Measurements from ENCODE around the gene ELAC2. TPM values are rescaled to one million over a fixed set of nuclear protein-coding genes. Genes with fewer than 3 reads are reported as not detected.
"Not testable (repeated sequence)": the region's sequence is repeated elsewhere in the genome, so short reads cannot be mapped to it uniquely, and the experiment has no call there.

ELAC2 gene
- total RNA-seq, 1 donor from 2014 or later, result 43.1 TPM

GRCh38 chr17:12983991-12984884, 33.6 kb downstream of the ELAC2 start:
- no peak for DNase-seq (ENCODE audit: low spot score)
- H3K36me3 Mint-ChIP-seq (ENCODE audit: low read depth), result no peaks in the 10 kb centered on the region
- H3K27ac Mint-ChIP-seq (ENCODE audit: unreplicated experiment), result no peak overlapping the region
- TF ChIP-seq, protein P1, sequence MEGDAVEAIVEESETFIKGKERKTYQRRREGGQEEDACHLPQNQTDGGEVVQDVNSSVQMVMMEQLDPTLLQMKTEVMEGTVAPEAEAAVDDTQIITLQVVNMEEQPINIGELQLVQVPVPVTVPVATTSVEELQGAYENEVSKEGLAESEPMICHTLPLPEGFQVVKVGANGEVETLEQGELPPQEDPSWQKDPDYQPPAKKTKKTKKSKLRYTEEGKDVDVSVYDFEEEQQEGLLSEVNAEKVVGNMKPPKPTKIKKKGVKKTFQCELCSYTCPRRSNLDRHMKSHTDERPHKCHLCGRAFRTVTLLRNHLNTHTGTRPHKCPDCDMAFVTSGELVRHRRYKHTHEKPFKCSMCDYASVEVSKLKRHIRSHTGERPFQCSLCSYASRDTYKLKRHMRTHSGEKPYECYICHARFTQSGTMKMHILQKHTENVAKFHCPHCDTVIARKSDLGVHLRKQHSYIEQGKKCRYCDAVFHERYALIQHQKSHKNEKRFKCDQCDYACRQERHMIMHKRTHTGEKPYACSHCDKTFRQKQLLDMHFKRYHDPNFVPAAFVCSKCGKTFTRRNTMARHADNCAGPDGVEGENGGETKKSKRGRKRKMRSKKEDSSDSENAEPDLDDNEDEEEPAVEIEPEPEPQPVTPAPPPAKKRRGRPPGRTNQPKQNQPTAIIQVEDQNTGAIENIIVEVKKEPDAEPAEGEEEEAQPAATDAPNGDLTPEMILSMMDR (IDR thresholded peaks at IDR 0.05), result no peak
- peaks cover 13% of the 10 kb centered on the region for H3K4me1 Mint-ChIP-seq (ENCODE audit: low read depth)
- H3K9me3 Mint-ChIP-seq (ENCODE audit: low read depth), result no peaks in the 10 kb centered on the region
- no peaks in the 10 kb centered on the region for H3K27me3 Mint-ChIP-seq (ENCODE audit: low read depth)
- no peak overlapping the region for H3K4me3 Mint-ChIP-seq (ENCODE audit: unreplicated experiment)

GRCh38 chr17:12982224-12982623, 35.6 kb downstream of the ELAC2 start:
- Mint-ChIP-seq H3K4me3 (ENCODE audit: unreplicated experiment) (no peak overlapping the region), H3K4me1 (ENCODE audit: low read depth) (peaks cover 10% of the 10 kb centered on the region), H3K27me3 (ENCODE audit: low read depth) (no peaks in the 10 kb centered on the region), H3K27ac (ENCODE audit: unreplicated experiment) (no peak overlapping the region), H3K36me3 (ENCODE audit: low read depth) (no peaks in the 10 kb centered on the region), H3K9me3 (ENCODE audit: low read depth) (no peaks in the 10 kb centered on the region)
- DNase-seq (ENCODE audit: low spot score), result no peak
- TF ChIP-seq, protein P1 (IDR thresholded peaks at IDR 0.05), result no peak

DNA sequence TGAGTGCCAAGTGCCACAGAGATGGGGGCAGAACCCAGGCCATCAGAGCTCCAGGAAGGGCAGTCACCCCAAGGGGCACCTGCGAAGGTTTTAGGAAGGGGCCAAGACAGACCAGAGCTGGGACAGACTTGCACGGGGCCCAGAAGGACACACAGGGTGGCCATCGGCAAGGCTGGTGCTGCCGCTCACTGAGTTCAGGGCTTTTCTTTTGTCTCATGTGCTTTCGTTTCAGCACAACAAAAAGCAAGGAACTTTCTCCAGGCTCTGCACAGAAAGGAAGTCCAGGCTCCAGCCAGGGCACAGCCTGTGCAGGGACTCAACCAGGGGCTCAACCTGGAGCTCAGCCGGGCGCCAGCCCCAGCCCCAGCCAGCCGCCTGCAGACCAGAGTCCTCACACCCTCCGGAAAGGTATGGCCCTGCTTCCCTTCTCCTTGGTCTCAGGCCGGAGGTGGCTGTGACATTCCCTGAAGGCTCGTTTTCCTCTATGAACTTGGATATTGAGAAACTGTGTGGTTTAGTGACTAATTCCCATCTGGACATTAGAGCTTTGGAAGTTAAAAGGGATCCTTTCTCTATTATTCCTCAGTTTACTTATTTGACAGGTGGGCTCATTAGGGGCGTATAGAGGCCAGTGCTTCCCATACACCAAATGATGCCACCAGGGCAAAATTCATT, 37.9 kb downstream of the ELAC2 start:
- Mint-ChIP-seq H3K9me3 (ENCODE audit: low read depth) (no peaks in the 10 kb centered on the region), H3K36me3 (ENCODE audit: low read depth) (no peaks in the 10 kb centered on the region), H3K4me3 (ENCODE audit: unreplicated experiment) (no peak overlapping the region), H3K4me1 (ENCODE audit: low read depth) (peaks cover 6% of the 10 kb centered on the region), H3K27me3 (ENCODE audit: low read depth) (no peaks in the 10 kb centered on the region), H3K27ac (ENCODE audit: unreplicated experiment) (no peak overlapping the region)
- TF ChIP-seq, protein P1 (IDR thresholded peaks at IDR 0.05), result no peak
- DNase-seq (ENCODE audit: low spot score), result no peak

DNA sequence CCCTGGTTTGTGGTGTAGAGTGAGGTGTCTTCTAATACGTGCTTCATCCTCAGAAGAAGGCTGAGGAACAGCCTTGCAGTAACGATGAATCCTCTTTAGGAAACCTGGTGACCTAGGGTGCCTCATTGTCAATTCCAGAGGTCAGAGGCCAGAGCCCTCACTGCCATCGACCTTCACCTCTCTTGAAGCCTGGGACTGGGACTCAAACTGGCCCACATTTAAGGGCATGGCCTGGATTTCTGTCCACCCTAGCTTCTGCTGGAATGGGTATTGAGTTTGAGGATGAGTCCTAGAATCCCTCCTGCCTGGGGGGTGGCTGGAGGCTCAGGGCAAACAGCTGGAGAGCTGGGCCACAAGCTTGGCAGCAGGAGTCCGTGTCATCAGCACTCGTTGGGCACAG, 38.6 kb downstream of the ELAC2 start:
- no peak for DNase-seq (ENCODE audit: low spot score)
- Mint-ChIP-seq H3K27me3 (ENCODE audit: low read depth) (no peaks in the 10 kb centered on the region), H3K4me3 (ENCODE audit: unreplicated experiment) (no peak overlapping the region), H3K36me3 (ENCODE audit: low read depth) (no peaks in the 10 kb centered on the region), H3K9me3 (ENCODE audit: low read depth) (no peaks in the 10 kb centered on the region), H3K4me1 (ENCODE audit: low read depth) (peaks cover 8% of the 10 kb centered on the region), H3K27ac (ENCODE audit: unreplicated experiment) (no peak overlapping the region)
- TF ChIP-seq, protein P1 (IDR thresholded peaks at IDR 0.05), result no peak

DNA sequence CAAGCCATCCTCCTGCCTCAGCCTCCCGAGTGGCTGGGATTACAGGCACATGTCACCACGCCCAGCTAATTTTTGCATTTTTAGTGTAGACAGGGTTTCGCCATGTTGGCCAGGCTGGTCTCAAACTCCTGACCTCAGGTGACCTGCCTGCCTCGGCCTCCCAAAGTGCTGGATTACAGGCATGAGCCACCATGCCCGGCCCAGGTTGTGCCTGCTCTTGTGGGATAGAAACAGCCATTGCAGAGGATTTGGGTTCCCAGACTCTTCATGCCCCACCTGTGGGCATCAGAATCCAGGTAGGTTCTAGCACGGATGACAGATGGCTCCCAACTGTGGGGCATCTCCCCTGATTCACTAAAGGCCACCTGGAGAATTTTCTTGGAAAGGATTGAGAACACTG, 39.0 kb downstream of the ELAC2 start:
- H3K27ac Mint-ChIP-seq (ENCODE audit: unreplicated experiment); H3K36me3 Mint-ChIP-seq (ENCODE audit: low read depth); H3K4me3 Mint-ChIP-seq (ENCODE audit: unreplicated experiment); DNase-seq (ENCODE audit: low spot score); H3K27me3 Mint-ChIP-seq (ENCODE audit: low read depth); H3K4me1 Mint-ChIP-seq (ENCODE audit: low read depth); H3K9me3 Mint-ChIP-seq (ENCODE audit: low read depth): not testable (repeated sequence)

Measured in chondrocyte (in vitro differentiated cells).